Thyroid gland (tissue), 4 donors: ENCODE measurements around the gene TAOK3. TPM values are rescaled to one million over a fixed set of nuclear protein-coding genes. Genes with fewer than 3 reads are reported as not detected.

ENCODE experiments used
- DNase-seq, 2 donors: peaks; one replicate each; pipeline ENCODE4 v3.0.0-alpha.2; 2019
- H3K27ac ChIP-seq, 3 donors: fragments of 200-600 bp; sonication (generic); 1 replicate in 2 of 3; 2 replicates in 1 of 3; pipeline ENCODE4 v1.5.1; 2016 to 2019; ENCODE audit warnings: mild to moderate bottlenecking in 1 of 3, moderate library complexity in 1 of 3
- H3K27me3 ChIP-seq: fragments of 200-600 bp; sonication (generic); one replicate; pipeline ENCODE4 v1.5.1; 2019
- H3K36me3 ChIP-seq, 2 donors: fragments of 200-600 bp; sonication (generic); one replicate each; pipeline ENCODE4 v1.5.1; 2016 to 2019
- H3K4me1 ChIP-seq, 2 donors: fragments of 200-600 bp; sonication (generic); one replicate each; pipeline ENCODE4 v1.5.1; 2017 to 2019
- H3K4me3 ChIP-seq, 3 donors: fragments of 200-600 bp; sonication (generic); replicated peaks in 1 of 3; 1 replicate in 2 of 3; 2 replicates in 1 of 3; pipeline ENCODE4 v1.5.1; 2016; ENCODE audit warnings: mild to moderate bottlenecking in 1 of 3
- H3K9me3 ChIP-seq: fragments of 200-600 bp; sonication (generic); one replicate; pipeline ENCODE4 v1.5.1; 2017
- CTCF ChIP-seq, 6 experiments: fragments of 200-600 bp in 3 of 6; fragments of 450-650 bp in 3 of 6; sonication (generic) in 3 of 6; IDR thresholded peaks; one replicate each; pipeline ENCODE4 v1.5.1; 2016 to 2019; ENCODE audit warnings: antibody characterized with exemption in 6 of 6, mild to moderate bottlenecking in 2 of 6, inconsistent platforms in 1 of 6, moderate library complexity in 1 of 6
- POLR2A ChIP-seq, 2 donors: fragments of 450-650 bp; IDR thresholded peaks; one replicate each; pipeline ENCODE4 v1.6.1; 2017; ENCODE audit warnings: antibody characterized with exemption in 2 of 2, mild to moderate bottlenecking in 2 of 2, moderate library complexity in 1 of 2
- WGBS, 2 donors: methylation state at CpG; one replicate each; pipeline ENCODE4 v1.1.5; 2017; 5-methylcytosine and 5-hydroxymethylcytosine counted together
- intact Hi-C: fragments of 100-400 bp; cut with DNase I; formaldehyde crosslinking; loops from one replicate; pipeline ENCODE4 v1.15.1; 2023
- total RNA-seq, 4 donors: library from RNA; depleted of rRNA; stranded (reverse); fragments of >200 nt; gene quantifications; one replicate each; pipeline ENCODE4 v1.2.3, GENCODE V29; 2016

The TAOK3 gene
- total RNA-seq, 4 donors from 2014 or later = 38.4 to 65.3 (median 50.2) TPM

GRCh38 chr12:118342090-118342489, 30.6 kb downstream of the TAOK3 start:
- WGBS, 2 donors = 78 to 85% methylated on average over 2 of the region's 2 CpGs

GRCh38 chr12:118337194-118337838, 35.4 kb downstream of the TAOK3 start:
- H3K27ac ChIP-seq = no peak overlapping the region
- no peaks in the 10 kb centered on the region for H3K4me1 ChIP-seq
- H3K9me3 ChIP-seq = no peaks in the 10 kb centered on the region
- DNase-seq = no peak
- intact Hi-C loops = no loop called here
- no peaks in the 10 kb centered on the region for H3K27me3 ChIP-seq
- TF ChIP-seq POLR2A (IDR thresholded peaks at IDR 0.05) (no peak), CTCF (IDR thresholded peaks at IDR 0.05) (no peak)
- H3K4me3 ChIP-seq = no peak overlapping the region
- WGBS, 2 donors = 84 to 87% methylated on average over 6 of the region's 6 CpGs
- no peaks in the 10 kb centered on the region for H3K36me3 ChIP-seq

More at GRCh38 chr12:118342090-118342489, 30.6 kb downstream of the TAOK3 start:
- Histone ChIP-seq H3K4me1 (peaks cover 10 to 17% of the 10 kb centered on the region in 2 donors), H3K36me3 (no peaks in the 10 kb centered on the region), H3K27ac (no peak overlapping the region), H3K27me3 (no peaks in the 10 kb centered on the region), H3K4me3 (no peak overlapping the region), H3K9me3 (no peaks in the 10 kb centered on the region)
- TF ChIP-seq CTCF (IDR thresholded peaks at IDR 0.05) = no peak
- no peak for TF ChIP-seq POLR2A (IDR thresholded peaks at IDR 0.05)
- intact Hi-C loops = no loop called here
- no peak for DNase-seq

GRCh38 chr12:118336123-118336522, 36.6 kb downstream of the TAOK3 start:
- Histone ChIP-seq H3K4me3 (no peak overlapping the region), H3K27me3 (no peaks in the 10 kb centered on the region), H3K27ac (no peak overlapping the region), H3K9me3 (no peaks in the 10 kb centered on the region), H3K36me3 (no peaks in the 10 kb centered on the region), H3K4me1 (no peaks in the 10 kb centered on the region)
- TF ChIP-seq POLR2A (IDR thresholded peaks at IDR 0.05) = no peak
- no peak for TF ChIP-seq CTCF (IDR thresholded peaks at IDR 0.05)
- WGBS, 2 donors = 91 to 95% methylated on average over 2 of the region's 2 CpGs
- no peak for DNase-seq
- intact Hi-C loops = no loop called here

- intact Hi-C loops = no loop called here
- H3K27ac ChIP-seq = no peak overlapping the region
- DNase-seq = peak; percentile 54 to 62
- WGBS, 2 donors = 89 to 92% methylated on average over 4 of the region's 4 CpGs
- H3K27me3 ChIP-seq = no peaks in the 10 kb centered on the region
- H3K36me3 ChIP-seq = no peaks in the 10 kb centered on the region
- no peaks in the 10 kb centered on the region for H3K4me1 ChIP-seq
- no peak for TF ChIP-seq CTCF (IDR thresholded peaks at IDR 0.05)
- no peaks in the 10 kb centered on the region for H3K9me3 ChIP-seq
- no peak overlapping the region for H3K4me3 ChIP-seq
Observed at GRCh38 chr12:118334939-118335567, 37.7 kb downstream of the TAOK3 start.

- TF ChIP-seq CTCF (IDR thresholded peaks at IDR 0.05) (no peak), POLR2A (IDR thresholded peaks at IDR 0.05) (no peak)
- intact Hi-C loops = no loop called here
Observed at GRCh38 chr12:118334241-118334640, 38.5 kb downstream of the TAOK3 start.

More at GRCh38 chr12:118334241-118334640, 38.5 kb downstream of the TAOK3 start:
- no peaks in the 10 kb centered on the region for H3K36me3 ChIP-seq
- H3K27ac ChIP-seq = no peak overlapping the region
- no peak overlapping the region for H3K4me3 ChIP-seq
- no peaks in the 10 kb centered on the region for H3K27me3 ChIP-seq
- DNase-seq = no peak
- WGBS, 2 donors = 96 to 98% methylated on average over 3 of the region's 3 CpGs
- no peaks in the 10 kb centered on the region for H3K9me3 ChIP-seq
- no peaks in the 10 kb centered on the region for H3K4me1 ChIP-seq
